ENCODE results near the gene TIPRL. TPM values are rescaled to one million over a fixed set of nuclear protein-coding genes. Genes with fewer than 3 reads are reported as not detected.

TIPRL gene
- total and polyA plus RNA-seq, 11 donors, result 11.8 to 39.4 (median 32.7) TPM

DNA sequence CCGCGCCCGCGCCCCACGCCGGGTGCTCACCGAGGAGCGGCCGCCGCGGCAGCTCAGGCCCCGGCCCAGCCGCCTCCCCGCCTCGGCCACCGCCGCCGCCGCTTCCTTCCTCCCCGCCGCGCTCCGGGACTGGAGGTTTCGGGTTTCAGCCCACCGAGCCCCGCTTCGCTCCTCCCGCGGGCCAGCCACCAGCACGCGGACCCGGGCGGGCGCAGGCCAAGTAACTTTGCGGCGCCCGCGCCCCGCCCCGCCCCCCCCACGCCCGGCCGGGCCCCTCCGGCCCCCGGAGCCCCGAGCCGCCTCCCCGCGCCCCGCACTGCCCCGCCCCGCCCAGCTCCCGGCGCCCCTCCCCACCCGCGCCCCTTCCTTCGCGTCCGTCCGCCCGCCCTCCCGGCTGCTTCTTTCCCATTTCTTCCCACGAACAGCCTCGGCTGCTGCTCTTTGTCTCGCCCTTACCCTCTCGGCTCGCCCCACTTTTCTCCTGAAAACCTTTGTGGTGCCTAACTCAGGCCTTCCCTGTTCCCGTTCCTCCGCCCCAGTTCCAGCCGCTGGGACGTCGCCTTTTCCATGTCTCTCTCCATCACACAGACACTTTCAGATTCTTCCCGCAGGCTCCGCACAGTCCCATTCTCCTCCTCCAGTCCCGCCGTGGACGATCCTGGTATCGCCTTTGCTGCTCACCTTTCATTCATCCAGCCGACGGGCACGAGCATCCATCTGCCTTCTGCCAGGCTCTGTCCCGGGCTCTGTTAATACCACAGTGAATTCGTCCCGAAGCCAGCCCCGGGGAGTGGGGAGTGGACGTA is 41.9 kb upstream of the TIPRL start, which contains the start of gene GPR161:
GPR161 (minus strand) TSS at position 222 of the 806 bp plus-strand sequence. CDS start 32,080 bp downstream, outside the sequence.
- peaks cover 0 to 20% (median 12%) of the 10 kb centered on the region in 12 donors for H3K4me1 ChIP-seq
- TF ChIP-seq, protein P1, sequence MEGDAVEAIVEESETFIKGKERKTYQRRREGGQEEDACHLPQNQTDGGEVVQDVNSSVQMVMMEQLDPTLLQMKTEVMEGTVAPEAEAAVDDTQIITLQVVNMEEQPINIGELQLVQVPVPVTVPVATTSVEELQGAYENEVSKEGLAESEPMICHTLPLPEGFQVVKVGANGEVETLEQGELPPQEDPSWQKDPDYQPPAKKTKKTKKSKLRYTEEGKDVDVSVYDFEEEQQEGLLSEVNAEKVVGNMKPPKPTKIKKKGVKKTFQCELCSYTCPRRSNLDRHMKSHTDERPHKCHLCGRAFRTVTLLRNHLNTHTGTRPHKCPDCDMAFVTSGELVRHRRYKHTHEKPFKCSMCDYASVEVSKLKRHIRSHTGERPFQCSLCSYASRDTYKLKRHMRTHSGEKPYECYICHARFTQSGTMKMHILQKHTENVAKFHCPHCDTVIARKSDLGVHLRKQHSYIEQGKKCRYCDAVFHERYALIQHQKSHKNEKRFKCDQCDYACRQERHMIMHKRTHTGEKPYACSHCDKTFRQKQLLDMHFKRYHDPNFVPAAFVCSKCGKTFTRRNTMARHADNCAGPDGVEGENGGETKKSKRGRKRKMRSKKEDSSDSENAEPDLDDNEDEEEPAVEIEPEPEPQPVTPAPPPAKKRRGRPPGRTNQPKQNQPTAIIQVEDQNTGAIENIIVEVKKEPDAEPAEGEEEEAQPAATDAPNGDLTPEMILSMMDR (IDR thresholded peaks at IDR 0.05), result no peak
- TF ChIP-seq POLR2A (IDR thresholded peaks at IDR 0.05), result no peak
- WGBS, 4 donors, result 1 to 2% (median 1%) methylated on average over 49 to 84 of the region's 86 CpGs
- ATAC-seq, result peak in 3 of 4 donors; percentile 18 to 70 (median 63)
- H3K9me3 ChIP-seq, result no peaks in the 10 kb centered on the region
- peak within 1 kb of the TSS; percentile 28 to 83 (median 74) for H3K27ac ChIP-seq
- peak; percentile 50 to 78 (median 64) for DNase-seq
- peak within 1 kb of the TSS; percentile 40 to 92 (median 81) for H3K4me3 ChIP-seq
- intact Hi-C loops (cut with DNase I), result loop anchor here in 4 of 10 donors (5.0 kb wide), 2 partner anchors 50 to 55 kb away; no protein-coding TSS in a partner anchor
- H3K36me3 ChIP-seq, result no peaks in the 10 kb centered on the region
- peaks cover 0 to 24% (median 0%) of the 10 kb centered on the region in 9 donors for H3K27me3 ChIP-seq

DNA sequence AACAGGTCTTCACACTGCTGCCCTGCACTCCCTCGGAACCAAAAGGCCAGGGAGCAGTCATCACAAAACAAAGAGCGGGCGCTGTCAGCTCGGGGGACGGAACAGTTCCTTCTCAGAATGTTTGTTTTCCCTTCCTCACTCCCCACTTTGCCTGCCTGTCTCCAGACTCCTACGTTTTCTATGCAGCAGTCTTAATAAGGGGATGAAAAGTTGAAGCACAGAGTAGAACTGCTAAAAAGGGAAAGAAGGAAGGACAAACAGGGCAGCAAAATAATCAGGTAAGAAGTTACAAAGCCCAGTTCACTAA is 41.3 kb upstream of the TIPRL start:
- Histone ChIP-seq H3K4me1 (peaks cover 0 to 20% (median 12%) of the 10 kb centered on the region in 12 donors), H3K36me3 (no peaks in the 10 kb centered on the region), H3K9me3 (no peaks in the 10 kb centered on the region), H3K4me3 (peak overlapping the region; percentile 21 to 92 (median 81)), H3K27me3 (peaks cover 0 to 24% (median 0%) of the 10 kb centered on the region in 9 donors), H3K27ac (peak overlapping the region; percentile 28 to 83 (median 74))
- ATAC-seq (peak in 1 of 4 donors; percentile 49), DNase-seq (no peak)
- intact Hi-C loops (cut with DNase I), result loop anchor here in 4 of 10 donors (5.0 kb wide), 2 partner anchors 50 to 55 kb away; no protein-coding TSS in a partner anchor
- 4 to 11% (median 6%) methylated on average over 6 of the region's 6 CpGs for WGBS, 4 donors
- TF ChIP-seq, protein P1 (IDR thresholded peaks at IDR 0.05), result no peak
- no peak for TF ChIP-seq POLR2A (IDR thresholded peaks at IDR 0.05)

DNA sequence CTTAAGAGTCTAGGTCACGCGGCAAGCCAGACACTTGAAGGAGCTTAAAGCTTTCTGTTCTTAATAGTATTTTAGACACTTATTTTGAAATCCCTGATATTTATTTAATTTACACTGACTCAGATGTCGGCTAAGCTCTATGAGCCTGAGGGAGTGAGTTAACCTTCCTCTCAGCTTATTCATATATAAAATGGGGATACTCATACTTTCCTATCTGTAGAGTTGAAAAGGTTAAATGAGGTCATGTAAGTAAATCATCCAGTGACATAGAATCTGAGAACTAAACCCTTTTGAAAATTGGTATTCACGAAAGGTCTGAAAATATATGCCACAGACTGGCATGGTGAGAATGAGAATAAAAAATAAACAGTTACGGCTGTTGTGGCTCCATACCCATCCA is 40.6 kb upstream of the TIPRL start:
- Histone ChIP-seq H3K4me3 (peak overlapping the region in 1 of 12 donors; percentile 84), H3K27me3 (peaks cover 0 to 20% (median 0%) of the 10 kb centered on the region in 9 donors), H3K27ac (no peak overlapping the region), H3K36me3 (no peaks in the 10 kb centered on the region), H3K9me3 (no peaks in the 10 kb centered on the region), H3K4me1 (peaks cover 0 to 20% (median 12%) of the 10 kb centered on the region in 12 donors)
- ATAC-seq (no peak), DNase-seq (no peak)
- TF ChIP-seq POLR2A (IDR thresholded peaks at IDR 0.05), result no peak
- TF ChIP-seq, protein P1 (IDR thresholded peaks at IDR 0.05), result no peak
- 94 to 95% (median 94%) methylated on average over 5 of the region's 5 CpGs for WGBS, 4 donors
- intact Hi-C loops (cut with DNase I), result loop anchor here in 4 of 10 donors (5.0 kb wide), 2 partner anchors 51 to 56 kb away; no protein-coding TSS in a partner anchor

DNA sequence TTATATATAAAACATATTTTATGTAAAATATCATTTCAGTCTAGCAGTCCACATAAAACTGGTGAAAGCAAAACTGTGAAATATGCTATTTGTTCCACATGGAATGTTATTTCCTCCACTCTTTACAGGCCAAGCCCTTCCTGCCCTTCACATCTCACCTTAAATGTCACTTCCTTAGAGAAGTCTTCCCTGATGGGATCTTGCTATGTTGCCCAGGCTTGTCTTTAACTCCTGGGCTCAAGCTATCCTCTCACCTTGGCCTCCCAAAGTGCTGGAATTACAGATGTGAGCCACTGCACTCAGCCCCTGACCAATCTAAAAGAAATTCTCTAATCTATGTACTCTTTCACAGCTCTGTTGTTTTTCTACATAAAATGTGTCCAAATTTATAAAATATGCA is 39.7 kb upstream of the TIPRL start:
- peaks cover 0 to 20% (median 12%) of the 10 kb centered on the region in 12 donors for H3K4me1 ChIP-seq
- H3K27me3 ChIP-seq, result peaks cover 0 to 19% (median 0%) of the 10 kb centered on the region in 9 donors
- ATAC-seq (no peak), DNase-seq (no peak)
- no peak overlapping the region for H3K4me3 ChIP-seq
- no peaks in the 10 kb centered on the region for H3K36me3 ChIP-seq
- intact Hi-C loops (cut with DNase I), result loop anchor here in 4 of 10 donors (5.0 kb wide), 2 partner anchors 52 to 57 kb away; no protein-coding TSS in a partner anchor
- no peak overlapping the region for H3K27ac ChIP-seq
- no peaks in the 10 kb centered on the region for H3K9me3 ChIP-seq
- no peak for TF ChIP-seq POLR2A (IDR thresholded peaks at IDR 0.05)
- TF ChIP-seq, protein P1 (IDR thresholded peaks at IDR 0.05), result no peak

Data from heart left ventricle (tissue), 16 donors.